ENCODE results near the gene HECTD2.
A peak's percentile ranks its signal among the peaks of the same experiment; 100 is the strongest.

The HECTD2 gene

GRCh38 chr10:91410638-91411371 lies 661 bp downstream of the HECTD2 start:
- H3K27me3 ChIP-seq (replicated peaks), result no peaks in the 10 kb centered on the region
- H3K4me3 ChIP-seq (ENCODE audit: low read depth, low read length), result peak overlapping the region; percentile 74
- no peak for TF ChIP-seq CTCF (IDR thresholded peaks at IDR 0.05; ENCODE audit: low read depth, low read length, missing control alignments)
- H3K36me3 ChIP-seq (replicated peaks), result no peaks in the 10 kb centered on the region
- peak; percentile 52 for DNase-seq
- in situ Hi-C loops (cut with HindIII; ENCODE audit: low pct_ligation_motif_present, low sequenced_read_pairs), result no loop called here
- H3K27ac ChIP-seq, result peak overlapping the region; percentile 97

- no peak for TF ChIP-seq CTCF (IDR thresholded peaks at IDR 0.05; ENCODE audit: low read depth, low read length, missing control alignments)
- Histone ChIP-seq H3K4me3 (ENCODE audit: low read depth, low read length) (peak overlapping the region; percentile 5), H3K27me3 (replicated peaks) (no peaks in the 10 kb centered on the region), H3K36me3 (replicated peaks) (no peaks in the 10 kb centered on the region), H3K27ac (no peak overlapping the region)
- DNase-seq, result no peak
- in situ Hi-C loops (cut with HindIII; ENCODE audit: low pct_ligation_motif_present, low sequenced_read_pairs), result no loop called here
These were observed 1.5 kb downstream of the HECTD2 start for GRCh38 chr10:91411621-91412020.

- Histone ChIP-seq H3K27me3 (replicated peaks) (no peaks in the 10 kb centered on the region), H3K27ac (no peak overlapping the region), H3K36me3 (replicated peaks) (no peaks in the 10 kb centered on the region), H3K4me3 (ENCODE audit: low read depth, low read length) (no peak overlapping the region)
- in situ Hi-C loops (cut with HindIII; ENCODE audit: low pct_ligation_motif_present, low sequenced_read_pairs), result no loop called here
- no peak for DNase-seq
- TF ChIP-seq CTCF (IDR thresholded peaks at IDR 0.05; ENCODE audit: low read depth, low read length, missing control alignments), result no peak
These were observed 2.4 kb downstream of the HECTD2 start for GRCh38 chr10:91412354-91413087.

- DNase-seq, result no peak
- in situ Hi-C loops (cut with HindIII; ENCODE audit: low pct_ligation_motif_present, low sequenced_read_pairs), result no loop called here
- H3K27me3 ChIP-seq (replicated peaks), result no peaks in the 10 kb centered on the region
- H3K4me3 ChIP-seq (ENCODE audit: low read depth, low read length), result no peak overlapping the region
- H3K27ac ChIP-seq, result no peak overlapping the region
- no peaks in the 10 kb centered on the region for H3K36me3 ChIP-seq (replicated peaks)
- no peak for TF ChIP-seq CTCF (IDR thresholded peaks at IDR 0.05; ENCODE audit: low read depth, low read length, missing control alignments)
These were observed 5.7 kb downstream of the HECTD2 start for GRCh38 chr10:91415816-91416215.

GRCh38 chr10:91416339-91416855 lies 6.3 kb downstream of the HECTD2 start:
- DNase-seq, result no peak
- Histone ChIP-seq H3K27ac (no peak overlapping the region), H3K27me3 (replicated peaks) (no peaks in the 10 kb centered on the region), H3K36me3 (replicated peaks) (no peaks in the 10 kb centered on the region), H3K4me3 (ENCODE audit: low read depth, low read length) (no peak overlapping the region)
- in situ Hi-C loops (cut with HindIII; ENCODE audit: low pct_ligation_motif_present, low sequenced_read_pairs), result no loop called here
- no peak for TF ChIP-seq CTCF (IDR thresholded peaks at IDR 0.05; ENCODE audit: low read depth, low read length, missing control alignments)

Measured in brain microvascular endothelial cell (primary cell).